H54 (cell line): ENCODE measurements around the gene PCTP.
A peak's percentile ranks its signal among the peaks of the same experiment; 100 is the strongest.

Experiments
- DNase-seq: peaks from one replicate; pipeline ENCODE4 v3.0.0; 2011; ENCODE audit warnings: low spot score, mixed read lengths; ENCODE audit not compliant: insufficient read length
- FAIRE-seq: peaks from 3 replicates; lab custom pipeline; 2011; peaks lifted over from hg19 to GRCh38; lab: Jason Lieb, UNC
- POLR2A ChIP-seq: IDR thresholded peaks from 2 replicates; pipeline ENCODE4 v1.6.1; 2011; ENCODE audit warnings: low read depth, mild to moderate bottlenecking, low read length

The PCTP gene

DNA sequence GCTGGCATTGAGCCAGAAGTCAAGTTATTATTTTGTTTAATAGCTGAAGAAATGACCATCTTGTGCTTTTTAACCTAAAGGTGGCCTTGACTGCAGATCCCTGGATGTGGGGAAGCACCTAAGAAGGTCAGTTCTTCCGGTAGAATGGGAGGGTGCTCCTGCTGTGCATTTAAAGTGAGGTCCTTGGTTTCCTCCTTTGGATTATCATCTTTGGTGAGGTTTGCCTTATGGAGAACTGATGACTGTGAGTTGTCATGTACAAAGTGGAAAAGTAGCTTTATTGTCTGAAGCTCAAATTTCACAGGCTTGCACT, 66.5 kb downstream of the PCTP start:
- TF ChIP-seq POLR2A = no peak
- FAIRE-seq (no peak), DNase-seq (no peak)

DNA sequence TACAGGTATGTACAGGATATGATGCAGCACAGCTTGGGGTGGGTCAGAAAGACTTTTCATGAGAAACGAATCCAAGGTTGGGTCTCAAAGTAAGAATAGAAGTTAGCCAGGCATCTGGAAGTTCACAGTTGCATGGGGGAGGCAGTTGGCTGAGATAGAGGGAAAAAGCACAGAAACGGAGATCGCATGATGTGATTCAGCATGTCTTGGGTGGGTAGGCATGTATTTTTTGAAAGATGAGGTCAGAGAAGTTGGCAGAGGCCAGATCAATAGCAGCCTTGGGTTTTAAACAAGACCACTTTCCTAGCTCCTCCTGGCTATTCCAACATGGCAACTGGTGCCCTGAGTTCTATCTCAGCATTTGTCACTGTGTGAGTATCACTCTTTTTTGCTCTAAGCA, 67.2 kb downstream of the PCTP start:
- DNase-seq (no peak), FAIRE-seq (no peak)
- no peak for TF ChIP-seq POLR2A

DNA sequence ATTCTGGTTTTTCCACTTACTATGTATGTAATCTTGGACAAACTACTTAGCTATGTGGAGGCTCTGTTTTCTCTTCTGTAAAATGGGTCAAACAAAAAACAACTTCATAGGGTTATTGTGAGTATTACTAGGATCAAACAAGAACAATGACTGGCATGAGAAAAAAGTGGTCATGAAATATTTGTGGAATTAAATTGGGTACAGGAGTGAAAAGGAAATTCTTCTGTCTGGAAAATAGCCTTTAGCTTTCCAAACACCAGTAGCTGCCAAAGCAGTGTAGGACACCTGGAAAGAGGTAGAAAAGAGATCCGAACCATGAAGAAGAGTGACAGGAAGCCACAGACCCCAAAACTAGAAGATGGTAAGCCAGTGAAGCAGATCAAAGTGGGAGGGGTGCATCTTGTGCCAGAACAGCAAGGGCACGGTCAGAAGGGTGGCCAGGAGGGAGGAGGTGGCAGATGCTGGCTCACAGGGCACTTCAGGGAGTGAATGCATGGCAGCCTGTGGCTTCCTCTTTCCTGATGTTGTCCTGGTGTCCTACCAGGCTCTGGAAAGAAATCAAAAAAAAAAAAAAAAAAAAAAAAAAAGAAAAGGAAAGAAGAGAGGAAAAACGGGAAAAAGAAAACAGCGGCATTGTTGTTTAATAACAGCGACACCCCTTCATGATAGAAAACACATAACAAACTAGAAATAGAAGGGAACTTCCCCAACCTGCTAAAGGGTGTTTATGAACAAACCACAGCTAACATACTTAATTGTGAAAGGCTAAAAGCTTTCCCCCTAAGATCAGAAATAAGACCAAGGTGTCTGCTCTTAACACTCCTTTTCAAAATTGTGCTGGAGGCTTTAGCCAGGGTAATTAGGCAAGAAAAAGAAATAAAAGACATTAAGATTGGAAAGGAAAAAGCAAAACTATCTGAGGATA, 67.9 kb downstream of the PCTP start:
- no peak for TF ChIP-seq POLR2A
- FAIRE-seq (no peak), DNase-seq (no peak)

DNA sequence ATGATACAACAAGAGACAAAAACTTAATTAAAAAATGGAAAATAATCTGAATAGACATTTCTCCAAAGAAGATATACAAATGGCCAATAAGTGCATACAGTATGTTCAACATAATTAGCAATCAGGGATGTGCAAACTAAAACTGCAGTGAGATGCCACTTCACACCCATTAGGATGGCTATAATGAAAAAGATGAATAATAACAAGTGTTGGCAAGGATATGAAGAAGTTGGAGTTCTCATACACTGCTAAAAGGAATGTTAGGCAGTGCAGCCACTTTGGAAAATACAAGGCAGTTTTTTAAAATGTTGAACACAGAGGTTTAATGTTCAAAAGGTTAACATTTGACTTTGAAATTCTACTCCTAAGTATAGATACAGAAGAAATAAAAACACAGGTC, 69.8 kb downstream of the PCTP start:
- TF ChIP-seq POLR2A = no peak
- DNase-seq = no peak
- no peak for FAIRE-seq

DNA sequence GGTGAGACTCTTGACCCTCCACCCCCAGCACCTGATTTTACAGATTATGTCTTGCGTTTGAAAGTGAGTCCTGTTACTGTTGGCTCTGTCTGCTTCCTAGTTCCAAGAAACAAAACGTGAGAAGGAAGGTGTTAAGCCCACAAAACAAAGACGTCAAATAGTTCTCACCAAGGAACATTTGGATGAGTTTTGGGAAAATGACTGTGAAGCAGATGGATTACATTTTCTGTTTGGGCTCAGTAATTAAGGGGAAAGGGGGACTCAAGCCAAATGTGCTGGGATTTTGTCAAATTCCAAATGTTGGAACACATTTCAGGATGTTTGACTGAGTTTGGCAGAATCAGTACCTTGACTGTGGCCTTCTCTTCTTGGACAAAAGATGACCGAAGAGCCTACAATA, 71.2 kb downstream of the PCTP start:
- no peak for DNase-seq
- no peak for TF ChIP-seq POLR2A
- no peak for FAIRE-seq

DNA sequence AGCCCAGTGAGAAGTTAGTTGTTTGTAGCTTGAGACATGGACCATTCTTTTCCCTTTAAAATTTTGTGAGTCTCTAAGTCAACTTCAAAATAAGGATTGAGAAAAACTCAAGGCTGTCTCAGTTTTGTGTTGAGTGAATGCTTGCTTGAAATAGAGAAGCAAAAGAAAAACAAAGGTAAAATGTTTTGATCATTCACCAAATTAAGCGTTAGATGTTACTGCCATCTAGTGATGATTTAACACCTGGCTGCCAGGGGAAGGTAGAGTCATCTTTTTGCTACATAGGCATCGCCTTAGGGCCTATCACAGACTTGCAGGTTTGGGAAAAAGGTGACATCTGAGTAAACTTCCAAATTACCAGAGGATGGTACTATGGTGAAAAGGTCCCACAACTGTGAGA, 74.4 kb downstream of the PCTP start:
- TF ChIP-seq POLR2A = no peak
- no peak for DNase-seq
- FAIRE-seq = peak; percentile 52
